HepG2 (cell line): ENCODE data around the gene SHISA5. TPM values are rescaled to one million over a fixed set of nuclear protein-coding genes. Genes with fewer than 3 reads are reported as not detected.

Experiments
- CBX5 ChIP-seq: sonication (generic); formaldehyde crosslinking; IDR thresholded peaks from 2 replicates; pipeline ENCODE4 v1.4.0; 2020; ENCODE audit warnings: missing genetic modification reagents, borderline replicate concordance
- CREB1 ChIP-seq, 2 experiments: fragments of 450-650 bp in 1 of 2; IDR thresholded peaks; 2 replicates each; pipeline ENCODE4 v1.6.1; 2016 to 2017; ENCODE audit warnings: control low read depth in 1 of 2, mild to moderate bottlenecking in 1 of 2, missing compliant biosample characterization in 1 of 2, missing genetic modification characterization in 1 of 2
- FOXA3 ChIP-seq: IDR thresholded peaks from 2 replicates; pipeline ENCODE4 v1.6.1; 2016; ENCODE audit warnings: missing genetic modification reagents, missing compliant biosample characterization
- IRF2 ChIP-seq: IDR thresholded peaks from 2 replicates; pipeline ENCODE4 v1.6.1; 2018; ENCODE audit warnings: missing genetic modification reagents, missing compliant biosample characterization
- KDM6A ChIP-seq: IDR thresholded peaks from 2 replicates; pipeline ENCODE4 v1.6.1; 2016; ENCODE audit warnings: low read depth
- NFKBIZ ChIP-seq: IDR thresholded peaks from 2 replicates; pipeline ENCODE4 v1.6.1; 2018; ENCODE audit warnings: missing genetic modification reagents, missing compliant biosample characterization
- PAF1 ChIP-seq: IDR thresholded peaks from 2 replicates; pipeline ENCODE4 v1.6.1; 2016; ENCODE audit warnings: missing genetic modification reagents, missing compliant biosample characterization
- PATZ1 ChIP-seq: sonication (generic); formaldehyde crosslinking; IDR thresholded peaks from 2 replicates; pipeline ENCODE4 v1.4.0; 2020; ENCODE audit warnings: missing genetic modification reagents
- PRDM15 ChIP-seq: sonication (generic); formaldehyde crosslinking; IDR thresholded peaks from 2 replicates; pipeline ENCODE4 v1.4.0; 2020; ENCODE audit warnings: missing genetic modification reagents
- RAD21 ChIP-seq: fragments of 450-650 bp; formaldehyde crosslinking; IDR thresholded peaks from 2 replicates; pipeline ENCODE4 v1.5.0; 2020; ENCODE audit warnings: mild to moderate bottlenecking
- SP5 ChIP-seq: IDR thresholded peaks from 2 replicates; pipeline ENCODE4 v1.6.1; 2016; ENCODE audit warnings: low read depth, borderline replicate concordance
- THAP7 ChIP-seq: sonication (generic); formaldehyde crosslinking; IDR thresholded peaks from 2 replicates; pipeline ENCODE4 v1.8.1; 2023; ENCODE audit warnings: mild to moderate bottlenecking, missing genetic modification reagents
- ZBTB10 ChIP-seq: sonication (generic); formaldehyde crosslinking; IDR thresholded peaks from 2 replicates; pipeline ENCODE4 v1.4.0; 2020; ENCODE audit warnings: missing genetic modification reagents, borderline replicate concordance
- ZBTB25 ChIP-seq: IDR thresholded peaks from 2 replicates; pipeline ENCODE4 v1.6.1; 2018; ENCODE audit warnings: missing genetic modification reagents
- ZNF136 ChIP-seq: sonication (generic); formaldehyde crosslinking; IDR thresholded peaks from 2 replicates; pipeline ENCODE4 v1.8.1; 2022; ENCODE audit warnings: low read depth, mild to moderate bottlenecking, moderate library complexity, missing genetic modification reagents
- ZNF264 ChIP-seq: sonication (generic); formaldehyde crosslinking; IDR thresholded peaks from 2 replicates; pipeline ENCODE4 v1.4.0; 2020; ENCODE audit warnings: missing genetic modification reagents
- ZNF451 ChIP-seq: sonication (generic); formaldehyde crosslinking; IDR thresholded peaks from 2 replicates; pipeline ENCODE4 v1.5.0; 2020; ENCODE audit warnings: mild to moderate bottlenecking, missing genetic modification reagents
- ZNF580 ChIP-seq: IDR thresholded peaks from 2 replicates; pipeline ENCODE4 v1.6.1; 2016; ENCODE audit warnings: low read depth, borderline replicate concordance
- polyA plus RNA-seq, 8 experiments: library from polyadenylated mRNA; depleted of rRNA in 3 of 8; stranded (reverse) in 7 of 8; unstranded in 1 of 8; fragments of >200 nt; fragmentation: Illumina TruSeq in 4 of 8; extraction: Trizol in 4 of 8; gene quantifications; 2 replicates each; pipeline versions ENCODE4 v1.2.1 to v1.2.3, GENCODE V29; 2011 to 2016; ENCODE audit warnings: low read depth in 4 of 8, missing spikeins in 1 of 8, mixed read lengths in 1 of 8; ENCODE audit not compliant: insufficient read depth in 1 of 8
- total RNA-seq, 5 experiments: library from RNA; depleted of rRNA; stranded (reverse); fragments of >200 nt; fragmentation: Illumina TruSeq; extraction: Trizol; gene quantifications; 2 replicates each; pipeline ENCODE4 v1.2.3, GENCODE V29; 2016; ENCODE audit warnings: low read depth in 1 of 5

The SHISA5 gene
- total and polyA plus RNA-seq, 2 of the 13 experiments (the other 11 are each of a cell fraction or from before 2014, with no cell fraction given): 75.8 to 91.4 TPM

GRCh38 chr3:48431224-48432029 lies 72.5 kb downstream of the SHISA5 start (continued):
- TF ChIP-seq ZNF264 (CRISPR knock-in tag): peak; percentile 66; the same call in 1 of the 2 replicates
- TF ChIP-seq ZNF580 (CRISPR knock-in tag): peak; percentile 63; the same call in 1 of the 2 replicates
- peak; percentile 82; the same call in 1 of the 2 replicates for TF ChIP-seq NFKBIZ
- no peak for TF ChIP-seq PRDM15 (CRISPR knock-in tag)
- no peak for TF ChIP-seq PAF1 (CRISPR knock-in tag)
- 0 out of 2 replicates have a peak, but pooled peaks have one; percentile 43 for TF ChIP-seq ZNF136
- no peak for TF ChIP-seq RAD21 (CRISPR knock-in tag)
- 0 out of 2 replicates have a peak, but pooled peaks have one; percentile 50 for TF ChIP-seq ZBTB25 (CRISPR knock-in tag)
- TF ChIP-seq CBX5 (CRISPR knock-in tag): peak; percentile 17; the same call in 1 of the 2 replicates
- TF ChIP-seq PATZ1: peak; percentile 100
- no peak for TF ChIP-seq CREB1 (IDR thresholded peaks at IDR 0.05)
- TF ChIP-seq CREB1 (CRISPR knock-in tag; IDR thresholded peaks at IDR 0.05): 0 out of 2 replicates have a peak, but pooled peaks have one; percentile 48
- TF ChIP-seq ZNF451 (CRISPR knock-in tag): peak; percentile 74; the same call in 1 of the 2 replicates
- TF ChIP-seq ZBTB10: peak; percentile 98
- peak; percentile 82; the same call in 1 of the 2 replicates for TF ChIP-seq THAP7 (CRISPR knock-in tag)
- TF ChIP-seq KDM6A (CRISPR knock-in tag): peak; percentile 92
- no peak for TF ChIP-seq IRF2 (CRISPR knock-in tag)
- TF ChIP-seq SP5 (CRISPR knock-in tag): peak; percentile 99
- TF ChIP-seq FOXA3 (CRISPR knock-in tag): peak; percentile 97
